ENCODE data around the gene CCDC69.

CCDC69 gene

GRCh38 chr5:151225475-151225874, 1.6 kb upstream of the CCDC69 start:
- DNase-seq, result no peak
- intact Hi-C loops (cut with DNase I), result no loop called here

DNA sequence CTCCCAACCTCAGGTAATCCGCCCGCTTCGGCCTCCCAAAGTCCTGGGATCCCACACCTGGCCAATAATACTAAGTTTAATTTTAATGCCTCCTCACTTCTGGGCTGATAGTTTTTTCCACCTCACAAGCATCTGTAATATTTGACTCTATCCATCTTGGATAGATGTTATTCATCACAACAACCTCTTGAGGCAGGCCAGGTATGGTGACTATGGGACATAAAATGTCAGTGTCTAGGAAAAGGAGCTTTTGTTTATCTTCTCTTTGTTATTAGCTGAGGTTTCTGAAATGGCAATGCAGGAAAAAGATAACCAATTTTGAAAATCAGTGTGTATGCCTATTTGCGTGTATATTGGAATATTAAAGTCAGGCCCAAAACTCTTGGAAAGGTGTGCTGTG, 1.2 kb upstream of the CCDC69 start:
- DNase-seq, result no peak
- intact Hi-C loops (cut with DNase I), result no loop called here

DNA sequence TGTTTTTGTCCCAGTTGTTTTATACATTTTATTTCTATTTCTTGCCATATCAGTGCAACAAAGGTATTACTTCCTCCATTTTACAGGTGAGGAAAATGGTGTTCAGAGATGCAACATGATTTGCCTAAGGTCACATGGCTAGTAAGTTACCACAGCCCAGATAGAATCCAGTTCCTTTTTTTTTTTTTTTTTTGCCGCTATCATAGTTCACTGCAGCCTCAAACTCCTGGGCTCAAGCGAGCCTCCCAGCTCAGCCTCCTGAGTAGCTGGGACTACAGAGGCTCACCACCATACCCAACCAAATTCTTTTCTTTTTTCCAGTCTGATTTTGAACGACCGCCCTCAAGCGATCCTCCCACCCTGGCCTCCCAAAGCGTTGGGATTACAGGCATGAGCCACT, 480 bp upstream of the CCDC69 start:
- no peak for DNase-seq
- intact Hi-C loops (cut with DNase I), result no loop called here

GRCh38 chr5:151222790-151223446, 974 bp downstream of the CCDC69 start:
- DNase-seq, result peak in 1 of 10 donors; percentile 81
- intact Hi-C loops (cut with DNase I), result no loop called here

- DNase-seq, result no peak
- intact Hi-C loops (cut with DNase I), result no loop called here
These were observed 1.7 kb downstream of the CCDC69 start for GRCh38 chr5:151222054-151222789.

DNA sequence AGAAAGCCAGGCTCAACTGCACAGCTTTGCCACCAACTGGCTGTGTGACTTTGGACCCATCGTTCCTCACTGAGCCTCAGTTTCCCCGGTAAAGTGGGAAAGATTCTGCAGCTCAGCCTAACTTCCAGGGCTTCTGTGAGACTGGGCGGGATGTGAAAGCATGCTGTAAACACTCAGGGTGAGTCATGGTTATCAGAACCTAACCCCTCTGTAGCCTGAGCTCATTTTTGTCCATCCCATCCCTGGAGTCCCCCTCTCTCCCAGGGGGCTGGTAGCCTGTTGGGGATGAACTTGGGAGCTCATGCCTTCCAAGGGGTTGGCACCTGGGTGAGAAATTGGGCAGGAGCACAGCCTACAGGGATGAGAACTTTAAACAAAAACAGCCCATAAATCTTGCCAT, 2.3 kb downstream of the CCDC69 start:
- intact Hi-C loops (cut with DNase I), result no loop called here
- DNase-seq, result no peak

GRCh38 chr5:151219789-151220188, 4.1 kb downstream of the CCDC69 start:
- intact Hi-C loops (cut with DNase I), result no loop called here
- no peak for DNase-seq

GRCh38 chr5:151219138-151219537, 4.8 kb downstream of the CCDC69 start:
- intact Hi-C loops (cut with DNase I), result no loop called here
- no peak for DNase-seq

- DNase-seq, result peak in 1 of 10 donors; percentile 80
- intact Hi-C loops (cut with DNase I), result no loop called here
These were observed 5.7 kb downstream of the CCDC69 start for GRCh38 chr5:151218177-151218576.

DNA sequence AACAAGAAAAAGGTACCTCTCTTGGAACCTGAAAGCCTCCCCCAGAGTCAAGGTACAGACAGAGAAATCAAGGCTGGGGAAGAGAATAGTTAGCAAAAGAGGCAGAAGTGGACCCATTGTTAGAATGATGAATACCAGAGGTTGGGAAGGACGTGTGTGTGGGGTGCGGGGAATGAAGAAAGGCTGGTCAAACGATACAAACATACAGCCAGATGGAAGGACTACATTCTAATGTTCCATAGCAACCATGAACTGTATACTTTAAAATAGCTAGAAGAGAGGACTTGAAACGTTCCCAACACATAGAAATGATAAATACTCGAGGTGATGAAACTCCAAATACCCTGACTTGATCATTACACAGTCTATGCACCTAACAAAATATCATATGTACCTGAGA, 7.1 kb downstream of the CCDC69 start:
- intact Hi-C loops (cut with DNase I), result no loop called here
- no peak for DNase-seq

- no peak for DNase-seq
- intact Hi-C loops (cut with DNase I), result no loop called here
These were observed 8.4 kb downstream of the CCDC69 start for GRCh38 chr5:151215546-151215880.

DNA sequence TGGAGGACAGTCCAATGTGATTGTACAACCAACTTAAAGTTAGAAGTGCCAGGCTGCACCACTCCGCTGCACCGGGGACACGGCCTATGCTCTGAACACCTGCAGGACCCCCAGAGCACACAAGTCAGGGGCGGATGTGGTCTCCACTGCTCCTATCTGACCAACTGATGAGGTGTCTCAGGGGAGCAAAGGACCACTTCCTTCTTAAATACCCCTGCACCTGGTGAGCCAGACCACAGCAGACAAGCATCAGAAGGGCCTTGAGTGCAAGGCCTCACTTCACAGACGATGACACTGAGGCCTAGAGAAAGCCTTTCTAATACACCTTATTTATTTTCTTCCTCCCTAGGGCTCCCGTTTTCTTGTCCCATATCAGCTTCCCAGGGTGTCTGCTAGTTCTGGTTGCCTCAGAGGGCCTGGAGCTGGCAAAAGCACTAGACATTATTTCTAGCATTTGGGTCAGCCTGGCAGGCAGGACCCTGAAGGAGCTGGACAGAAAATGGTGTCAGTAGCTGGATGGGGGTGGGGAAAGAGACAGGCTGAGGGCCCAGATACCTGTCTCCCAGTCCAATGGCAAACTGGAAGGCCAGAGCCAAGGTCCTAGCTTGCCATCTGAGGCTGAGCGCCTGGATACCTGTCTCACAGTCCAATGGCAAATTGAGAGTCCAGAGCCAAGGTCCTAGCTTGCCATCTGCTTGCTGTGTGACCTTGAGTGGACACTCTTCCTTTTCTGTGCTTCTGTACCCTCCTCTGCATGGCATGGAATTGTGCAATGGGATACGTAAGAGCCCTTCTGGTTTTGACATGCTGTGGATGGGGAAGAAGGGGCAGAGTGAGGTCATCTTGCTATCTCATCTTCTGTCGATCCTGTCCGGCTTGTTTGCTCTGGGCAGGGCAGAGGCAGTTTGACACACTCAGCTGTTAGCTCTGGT, 9.0 kb downstream of the CCDC69 start:
- peak in 1 of 10 donors; percentile 54 for DNase-seq
- intact Hi-C loops (cut with DNase I), result no loop called here

DNA sequence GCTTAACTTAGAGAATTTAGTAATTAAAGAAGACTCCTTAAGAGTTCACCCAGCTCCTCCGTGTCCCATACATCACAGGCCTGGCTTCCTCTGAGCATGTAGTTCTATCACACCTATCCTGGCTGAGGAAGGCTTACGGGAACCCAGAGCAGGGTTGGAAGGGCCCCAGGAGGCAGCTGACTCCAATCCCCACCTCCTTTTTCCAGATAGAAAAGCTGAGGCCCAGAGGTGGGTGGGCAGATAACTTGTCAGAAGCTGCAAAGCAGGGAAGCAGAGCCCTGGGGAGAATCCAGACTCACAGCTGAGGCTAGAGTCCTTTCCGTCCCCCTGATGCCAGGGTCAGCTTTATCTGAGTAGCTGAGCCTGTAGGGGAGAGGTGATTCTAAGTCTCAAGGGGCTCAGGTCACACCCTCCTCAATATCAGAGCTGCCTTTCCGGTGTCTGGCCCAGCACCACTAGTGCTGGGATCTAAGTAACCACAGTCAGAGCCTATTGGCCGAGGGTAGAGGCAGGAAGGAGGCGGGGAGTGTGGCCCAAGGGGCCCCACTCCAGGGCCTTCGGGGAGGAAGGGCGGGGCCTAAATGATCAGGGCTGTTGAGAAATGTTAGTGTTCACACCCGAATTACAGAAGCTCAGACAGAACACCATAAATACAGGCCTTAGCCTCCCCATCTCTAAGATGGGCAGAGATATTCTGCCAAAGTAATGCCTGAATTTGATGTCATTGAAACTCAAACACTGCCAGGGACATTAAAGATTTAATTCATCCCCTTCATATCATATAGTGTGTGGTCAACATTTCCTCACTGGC, 9.9 kb downstream of the CCDC69 start:
- DNase-seq, result peak in 5 of 10 donors; percentile 17 to 74 (median 28)
- intact Hi-C loops (cut with DNase I), result no loop called here

GRCh38 chr5:151212406-151212798, 11.5 kb downstream of the CCDC69 start:
- intact Hi-C loops (cut with DNase I), result no loop called here
- DNase-seq, result no peak

DNA sequence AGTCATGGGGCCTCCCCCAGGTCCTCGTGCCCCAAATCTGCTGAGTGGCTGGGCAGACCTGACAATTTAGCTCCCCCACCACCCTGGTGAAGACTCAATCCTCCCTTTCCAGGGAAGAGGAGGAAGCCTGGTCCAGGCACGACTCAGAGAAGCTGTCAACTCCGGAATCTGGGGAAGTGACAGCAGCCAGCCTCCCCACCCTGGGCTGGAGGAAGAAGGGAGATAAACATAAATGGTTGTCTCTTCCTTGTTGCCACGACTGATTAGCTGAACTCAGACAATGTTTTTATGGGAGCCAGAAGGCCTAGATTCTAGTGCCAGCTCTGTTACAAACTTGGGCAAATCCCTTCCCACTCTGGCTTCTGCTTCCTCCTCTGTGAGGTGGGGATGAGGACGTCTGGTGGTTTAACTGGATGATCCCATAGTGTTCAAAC, 15.4 kb downstream of the CCDC69 start:
- intact Hi-C loops (cut with DNase I), result no loop called here
- DNase-seq, result peak in 1 of 10 donors; percentile 45

DNA sequence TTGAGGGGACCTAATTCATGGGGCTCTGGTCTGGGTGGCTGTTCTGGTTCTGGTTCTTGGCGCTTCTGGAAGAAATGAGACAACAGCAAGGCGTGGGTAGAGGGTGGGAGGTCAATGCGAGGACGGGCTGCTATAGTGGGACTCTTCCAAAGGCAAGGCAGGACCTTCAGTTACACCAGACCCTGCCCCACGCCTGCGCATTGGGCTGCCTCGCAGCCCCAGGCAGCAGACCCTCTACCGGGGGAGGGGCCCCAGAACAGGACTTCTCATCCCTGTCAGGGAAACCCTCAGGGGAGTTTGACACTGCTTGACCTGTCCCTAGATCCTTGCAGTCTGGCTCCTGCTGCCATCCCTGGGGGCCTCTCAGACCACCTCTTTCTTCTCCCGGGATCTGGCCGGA, 18.5 kb downstream of the CCDC69 start:
- intact Hi-C loops (cut with DNase I), result no loop called here
- no peak for DNase-seq

DNA sequence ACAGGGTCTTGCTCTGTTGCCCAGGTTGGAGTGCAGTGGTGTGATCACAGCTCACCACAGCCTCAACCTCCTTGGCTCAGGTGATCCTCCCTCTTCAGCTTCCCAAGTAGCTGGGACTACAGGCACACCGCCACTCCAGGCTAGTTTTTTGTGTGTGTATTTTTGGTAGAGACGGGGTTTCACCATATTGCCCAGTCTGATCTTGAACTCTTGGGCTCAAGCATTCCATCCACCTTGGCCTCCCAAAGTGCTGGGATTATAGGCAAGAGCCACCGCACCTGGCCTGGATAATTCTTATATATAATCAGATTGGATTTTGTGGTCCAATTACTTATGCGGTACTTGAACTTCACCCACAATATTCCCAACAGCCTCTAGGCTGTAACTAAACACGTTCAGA, 19.8 kb downstream of the CCDC69 start:
- intact Hi-C loops (cut with DNase I), result no loop called here
- DNase-seq, result no peak

DNA sequence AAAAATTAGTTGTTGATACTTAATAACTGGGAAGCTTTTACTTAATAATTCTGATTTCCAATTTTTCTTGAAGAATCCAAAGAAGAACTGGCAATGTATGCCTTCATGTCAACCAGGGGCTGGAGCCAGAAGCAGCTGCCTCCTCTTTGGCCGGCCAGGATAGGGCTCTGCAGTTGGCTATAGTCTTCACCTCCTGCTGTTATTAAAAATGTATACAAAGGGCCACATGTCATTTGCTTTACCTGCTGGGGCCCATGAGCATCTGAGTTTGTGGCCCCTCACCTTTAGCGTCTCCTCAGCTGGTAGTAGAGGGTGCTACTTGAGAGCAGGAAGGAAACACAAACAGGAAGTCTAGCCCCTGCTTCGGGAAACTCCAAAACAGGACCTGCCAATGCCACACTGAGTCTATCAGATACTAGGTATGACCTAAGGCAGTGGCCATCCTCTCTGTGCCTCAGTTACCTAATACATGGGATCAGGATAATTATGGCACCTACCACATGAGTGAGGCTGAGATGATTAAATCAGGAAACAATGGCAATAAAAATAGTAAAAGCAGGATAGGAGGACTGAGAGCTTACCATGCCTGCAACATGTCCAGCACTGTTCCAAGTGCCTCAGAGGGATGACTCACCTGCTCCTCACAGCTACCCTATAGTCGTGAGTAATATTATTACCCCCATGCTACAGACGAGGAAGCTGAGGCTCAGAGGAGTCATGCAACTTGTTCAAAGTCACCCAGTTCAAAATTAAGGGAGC, 21.3 kb downstream of the CCDC69 start:
- no peak for DNase-seq
- intact Hi-C loops (cut with DNase I), result no loop called here

DNA sequence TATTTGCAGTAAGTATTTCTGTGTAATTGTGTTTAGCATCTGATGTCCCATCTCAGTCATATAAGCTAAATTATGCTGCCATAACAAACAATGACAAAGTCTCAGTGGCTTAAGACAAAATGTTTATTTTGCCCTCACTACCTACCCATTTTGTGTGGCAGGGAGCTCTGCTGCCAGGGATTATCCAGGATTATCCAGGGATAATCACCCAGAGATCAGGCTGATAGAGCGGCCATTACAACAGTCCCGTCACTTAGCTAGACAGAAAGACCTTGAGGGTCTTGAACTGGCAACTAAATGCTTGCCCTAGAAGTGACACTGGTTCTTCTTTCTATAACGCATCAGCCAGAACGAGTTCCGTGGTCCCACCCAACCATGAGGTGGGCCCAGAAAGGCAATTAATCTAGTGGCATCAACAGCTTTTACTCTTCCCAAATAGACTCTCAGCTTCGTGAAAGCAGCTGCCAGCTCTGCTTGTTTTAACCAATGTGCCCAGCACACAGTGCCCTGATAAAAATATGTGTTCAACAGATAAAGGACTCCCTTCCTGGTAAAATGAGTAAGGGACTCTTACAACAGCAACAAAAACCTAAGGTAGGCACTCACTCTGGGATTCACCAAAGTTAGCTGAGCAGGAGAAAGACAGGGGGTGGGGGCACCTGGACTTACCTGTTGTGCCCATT, 22.8 kb downstream of the CCDC69 start:
- intact Hi-C loops (cut with DNase I), result no loop called here
- no peak for DNase-seq
